Measurements from ENCODE around the gene NTM.
"Not testable (repeated sequence)": the region's sequence is repeated elsewhere in the genome, so short reads cannot be mapped to it uniquely, and the experiment has no call there.

NTM gene

DNA sequence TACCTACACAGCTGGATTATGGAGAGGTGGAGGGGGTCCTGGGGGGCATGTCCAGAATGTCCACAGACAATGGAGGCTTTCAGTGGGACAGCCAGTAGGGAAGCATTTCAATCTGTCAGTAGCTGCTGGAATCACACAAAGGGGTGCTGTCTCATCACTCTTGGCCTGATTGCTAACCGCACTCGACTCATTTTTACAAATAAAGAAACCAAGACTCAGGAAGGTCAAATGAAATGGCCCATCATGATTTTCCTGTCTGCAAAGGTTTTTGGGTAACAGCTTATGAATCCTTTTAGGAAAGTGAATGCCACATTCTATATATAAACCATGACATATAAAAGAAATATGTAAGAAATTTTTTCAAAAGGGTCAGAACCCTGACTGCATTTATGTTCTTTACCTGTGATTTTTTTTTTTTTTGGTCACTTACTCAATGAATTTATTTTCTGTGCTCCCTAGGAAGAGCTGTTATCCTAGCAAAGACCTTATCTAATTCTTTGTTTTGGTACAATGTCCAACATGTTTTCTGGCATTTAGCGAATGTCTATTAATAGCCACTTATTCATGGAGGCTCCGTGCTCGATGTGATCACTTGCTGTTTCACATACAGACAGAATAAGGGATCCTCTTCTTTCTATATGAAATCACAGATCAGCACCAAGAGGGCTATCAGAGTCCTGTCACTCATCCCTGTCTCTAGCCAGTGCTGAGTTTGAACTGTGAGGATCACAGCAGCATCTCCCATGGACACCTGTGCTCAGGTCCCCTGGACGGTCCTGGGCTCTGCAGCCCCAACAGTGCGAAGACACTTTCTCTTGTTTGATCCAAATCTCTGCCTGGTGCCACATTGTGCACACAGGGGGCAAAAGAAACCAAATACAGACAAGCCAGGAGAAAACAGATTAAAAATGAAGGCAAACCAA is 979.7 kb downstream of the NTM start:
- no peak for DNase-seq

GRCh38 chr11:132351050-132351449 is 980.6 kb downstream of the NTM start:
- DNase-seq: no peak

DNA sequence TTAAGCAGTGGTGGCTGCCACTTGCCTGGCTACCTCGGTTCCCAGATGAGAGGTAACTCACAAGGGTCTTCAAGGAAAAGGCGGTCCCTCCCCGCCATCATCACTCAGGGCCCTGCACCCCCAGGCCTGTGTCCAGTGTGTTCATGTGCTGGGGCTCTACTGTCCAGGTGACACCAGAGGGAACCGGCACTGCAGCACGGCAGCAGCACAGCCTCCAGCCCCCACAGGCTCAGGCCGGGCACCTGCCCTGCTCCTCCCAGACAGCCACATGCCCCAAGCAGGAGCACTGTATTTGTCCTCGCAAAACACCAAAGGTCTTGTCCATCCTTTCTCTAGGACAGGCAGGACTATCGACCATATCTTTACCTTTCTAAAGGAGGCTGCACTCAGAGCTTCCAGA is 982.1 kb downstream of the NTM start:
- no peak for DNase-seq

GRCh38 chr11:132353255-132353654 is 982.8 kb downstream of the NTM start:
- no peak for DNase-seq

- no peak for DNase-seq
Measured at GRCh38 chr11:132357811-132358572, 987.6 kb downstream of the NTM start.

GRCh38 chr11:132358573-132358953 is 988.1 kb downstream of the NTM start:
- DNase-seq: no peak

DNA sequence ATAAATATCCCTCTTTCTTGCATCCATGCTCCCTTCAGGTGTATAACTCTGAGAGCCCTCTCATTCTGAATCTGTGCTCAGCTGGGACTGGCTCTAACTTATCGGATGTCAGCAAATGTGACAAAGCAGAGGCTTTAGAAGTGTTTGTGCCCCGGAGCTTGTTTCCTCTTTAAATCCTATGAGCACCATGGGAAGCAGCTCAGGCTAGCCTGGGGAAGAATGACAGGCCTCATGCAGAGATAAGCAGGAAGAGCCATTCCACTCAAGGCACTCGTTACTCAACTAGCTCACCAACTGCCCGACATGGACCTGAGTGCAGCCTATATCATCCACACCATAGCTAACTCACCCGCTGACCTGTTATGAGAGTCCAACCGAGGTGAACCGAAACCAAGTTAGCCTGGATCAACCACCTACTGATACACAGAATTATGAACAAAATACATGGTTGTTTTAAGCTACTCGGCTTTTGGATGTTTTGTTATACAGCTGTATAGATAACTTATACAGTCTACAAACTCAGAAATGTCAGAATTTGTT is 990.7 kb downstream of the NTM start:
- no peak for DNase-seq

DNA sequence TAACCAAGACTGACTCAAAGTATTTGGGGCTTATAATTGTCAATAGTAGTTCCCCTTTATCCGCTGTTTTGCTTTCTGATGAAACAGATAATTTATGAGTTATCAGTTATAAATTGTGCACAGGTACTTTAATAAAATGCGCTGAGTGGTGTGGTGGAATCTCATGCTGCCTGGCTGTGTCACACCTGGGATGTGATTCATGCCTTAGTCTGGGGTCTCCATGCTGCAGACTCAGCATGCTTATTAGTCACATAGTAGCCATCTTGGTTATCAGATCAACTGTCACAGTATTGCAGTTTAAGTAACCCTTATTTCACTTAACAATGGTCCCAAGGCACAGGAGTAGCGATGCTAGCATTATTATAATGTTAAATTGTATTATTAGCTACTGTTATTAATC is 995.2 kb downstream of the NTM start:
- DNase-seq: no peak

- DNase-seq: no peak
Measured at GRCh38 chr11:132367293-132367692, 996.9 kb downstream of the NTM start.

GRCh38 chr11:132370114-132370513 is 999.7 kb downstream of the NTM start:
- DNase-seq: not testable (repeated sequence)

GRCh38 chr11:132373405-132374143 is 1003.2 kb downstream of the NTM start:
- DNase-seq: no peak

GRCh38 chr11:132379540-132379939 is 1009.1 kb downstream of the NTM start:
- no peak for DNase-seq
